HepG2 (cell line): Measurements from ENCODE around the gene IGLON5. TPM values are rescaled to one million over a fixed set of nuclear protein-coding genes. Genes with fewer than 3 reads are reported as not detected.

Experiments used
- CENPT ChIP-seq: sonication (generic); formaldehyde crosslinking; IDR thresholded peaks from 2 replicates; pipeline ENCODE4 v1.8.0; 2022; ENCODE audit warnings: low read depth, mild to moderate bottlenecking, moderate library complexity, missing genetic modification reagents
- DNMT3B ChIP-seq: conservative IDR thresholded peaks from 2 replicates; pipeline ENCODE4 v1.6.1; 2016; ENCODE audit warnings: missing biosample characterization, control low read depth
- HHEX ChIP-seq: IDR thresholded peaks from 2 replicates; pipeline ENCODE4 v1.6.1; 2016; ENCODE audit warnings: control low read depth
- KLF12 ChIP-seq: sonication (generic); formaldehyde crosslinking; IDR thresholded peaks from 2 replicates; pipeline ENCODE4 v1.4.0; 2020; ENCODE audit warnings: missing genetic modification reagents, borderline replicate concordance
- KLF6 ChIP-seq: IDR thresholded peaks from 2 replicates; pipeline ENCODE4 v1.8.0; 2016; ENCODE audit warnings: missing biosample characterization, missing genetic modification reagents
- MTA1 ChIP-seq: sonication (generic); formaldehyde crosslinking; IDR thresholded peaks from 2 replicates; pipeline ENCODE4 v1.4.0; 2020; ENCODE audit warnings: missing genetic modification reagents, mild to moderate bottlenecking, borderline replicate concordance
- NFIC ChIP-seq: IDR thresholded peaks from 2 replicates; pipeline ENCODE4 v1.6.1; 2012; ENCODE audit warnings: mild to moderate bottlenecking, low read length, inconsistent platforms
- RAD21 ChIP-seq: fragments of 450-650 bp; formaldehyde crosslinking; IDR thresholded peaks from 2 replicates; pipeline ENCODE4 v1.5.0; 2020; ENCODE audit warnings: mild to moderate bottlenecking
- RNF2 ChIP-seq: fragments of 450-650 bp; conservative IDR thresholded peaks from 2 replicates; pipeline ENCODE4 v1.6.1; 2016; ENCODE audit warnings: low read depth
- RORA ChIP-seq: sonication (generic); formaldehyde crosslinking; IDR thresholded peaks from 2 replicates; pipeline ENCODE4 v1.5.0; 2020; ENCODE audit warnings: mild to moderate bottlenecking, missing genetic modification reagents, moderate library complexity
- ZNF343 ChIP-seq: sonication (generic); formaldehyde crosslinking; IDR thresholded peaks from 2 replicates; pipeline ENCODE4 v1.4.0; 2020; ENCODE audit warnings: mild to moderate bottlenecking, missing genetic modification reagents
- polyA plus RNA-seq, 8 experiments: library from polyadenylated mRNA; depleted of rRNA in 3 of 8; stranded (reverse) in 7 of 8; unstranded in 1 of 8; fragments of >200 nt; fragmentation: Illumina TruSeq in 4 of 8; extraction: Trizol in 4 of 8; gene quantifications; 2 replicates each; pipeline versions ENCODE4 v1.2.1 to v1.2.3, GENCODE V29; 2011 to 2016; ENCODE audit warnings: low read depth in 4 of 8, missing spikeins in 1 of 8, mixed read lengths in 1 of 8; ENCODE audit not compliant: insufficient read depth in 1 of 8
- total RNA-seq, 5 experiments: library from RNA; depleted of rRNA; stranded (reverse); fragments of >200 nt; fragmentation: Illumina TruSeq; extraction: Trizol; gene quantifications; 2 replicates each; pipeline ENCODE4 v1.2.3, GENCODE V29; 2016; ENCODE audit warnings: low read depth in 1 of 5
- TF ChIP-seq, protein P1 (sequence below): fragments of 450-650 bp; IDR thresholded peaks from 2 replicates; pipeline ENCODE4 v1.6.1; 2017; ENCODE audit warnings: mild to moderate bottlenecking
- TF ChIP-seq, protein P2 (sequence below): sonication (generic); formaldehyde crosslinking; IDR thresholded peaks from 2 replicates; pipeline ENCODE4 v1.8.0; 2022; ENCODE audit warnings: missing genetic modification reagents, mild to moderate bottlenecking, borderline replicate concordance

The IGLON5 gene
- total and polyA plus RNA-seq, 2 of the 13 experiments (the other 11 are each of a cell fraction or from before 2014, with no cell fraction given), result 0.04 to 5.7 TPM

- TF ChIP-seq, protein P1, sequence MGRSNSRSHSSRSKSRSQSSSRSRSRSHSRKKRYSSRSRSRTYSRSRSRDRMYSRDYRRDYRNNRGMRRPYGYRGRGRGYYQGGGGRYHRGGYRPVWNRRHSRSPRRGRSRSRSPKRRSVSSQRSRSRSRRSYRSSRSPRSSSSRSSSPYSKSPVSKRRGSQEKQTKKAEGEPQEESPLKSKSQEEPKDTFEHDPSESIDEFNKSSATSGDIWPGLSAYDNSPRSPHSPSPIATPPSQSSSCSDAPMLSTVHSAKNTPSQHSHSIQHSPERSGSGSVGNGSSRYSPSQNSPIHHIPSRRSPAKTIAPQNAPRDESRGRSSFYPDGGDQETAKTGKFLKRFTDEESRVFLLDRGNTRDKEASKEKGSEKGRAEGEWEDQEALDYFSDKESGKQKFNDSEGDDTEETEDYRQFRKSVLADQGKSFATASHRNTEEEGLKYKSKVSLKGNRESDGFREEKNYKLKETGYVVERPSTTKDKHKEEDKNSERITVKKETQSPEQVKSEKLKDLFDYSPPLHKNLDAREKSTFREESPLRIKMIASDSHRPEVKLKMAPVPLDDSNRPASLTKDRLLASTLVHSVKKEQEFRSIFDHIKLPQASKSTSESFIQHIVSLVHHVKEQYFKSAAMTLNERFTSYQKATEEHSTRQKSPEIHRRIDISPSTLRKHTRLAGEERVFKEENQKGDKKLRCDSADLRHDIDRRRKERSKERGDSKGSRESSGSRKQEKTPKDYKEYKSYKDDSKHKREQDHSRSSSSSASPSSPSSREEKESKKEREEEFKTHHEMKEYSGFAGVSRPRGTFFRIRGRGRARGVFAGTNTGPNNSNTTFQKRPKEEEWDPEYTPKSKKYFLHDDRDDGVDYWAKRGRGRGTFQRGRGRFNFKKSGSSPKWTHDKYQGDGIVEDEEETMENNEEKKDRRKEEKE, result no peak
- no peak for TF ChIP-seq RNF2
- TF ChIP-seq HHEX (CRISPR knock-in tag), result no peak
- TF ChIP-seq, protein P2, sequence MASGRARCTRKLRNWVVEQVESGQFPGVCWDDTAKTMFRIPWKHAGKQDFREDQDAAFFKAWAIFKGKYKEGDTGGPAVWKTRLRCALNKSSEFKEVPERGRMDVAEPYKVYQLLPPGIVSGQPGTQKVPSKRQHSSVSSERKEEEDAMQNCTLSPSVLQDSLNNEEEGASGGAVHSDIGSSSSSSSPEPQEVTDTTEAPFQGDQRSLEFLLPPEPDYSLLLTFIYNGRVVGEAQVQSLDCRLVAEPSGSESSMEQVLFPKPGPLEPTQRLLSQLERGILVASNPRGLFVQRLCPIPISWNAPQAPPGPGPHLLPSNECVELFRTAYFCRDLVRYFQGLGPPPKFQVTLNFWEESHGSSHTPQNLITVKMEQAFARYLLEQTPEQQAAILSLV (CRISPR knock-in tag), result no peak
- TF ChIP-seq ZNF343 (CRISPR knock-in tag), result no peak
- TF ChIP-seq CENPT (CRISPR knock-in tag), result no peak
- 0 out of 2 replicates have a peak, but pooled peaks have one; percentile 32 for TF ChIP-seq RAD21 (CRISPR knock-in tag)
- TF ChIP-seq NFIC, result no peak
- TF ChIP-seq KLF6, result no peak
- TF ChIP-seq KLF12 (CRISPR knock-in tag), result no peak
- no peak for TF ChIP-seq DNMT3B
- TF ChIP-seq MTA1 (CRISPR knock-in tag), result no peak
- no peak for TF ChIP-seq RORA
Measured at GRCh38 chr19:51296336-51297093, 14.9 kb upstream of the IGLON5 start (continued).
